Tibial nerve (tissue), 4 donors: Measurements from ENCODE around the gene ADAM15. TPM values are rescaled to one million over a fixed set of nuclear protein-coding genes. Genes with fewer than 3 reads are reported as not detected.

ENCODE experiments used
- DNase-seq, 2 donors: peaks; one replicate each; pipeline ENCODE4 v3.0.0-alpha.2; 2019; ENCODE audit warnings: low spot score in 2 of 2
- H3K27ac ChIP-seq, 4 donors: fragments of 200-600 bp; sonication (generic) in 3 of 4; one replicate each; pipeline ENCODE4 v1.5.1; 2017 to 2019; ENCODE audit warnings: mild to moderate bottlenecking in 1 of 4
- H3K27me3 ChIP-seq, 2 donors: fragments of 200-600 bp; sonication (generic) in 1 of 2; one replicate each; pipeline versions ENCODE4 v1.5.1 to v1.6.0; 2017 to 2019
- H3K36me3 ChIP-seq, 3 donors: fragments of 200-600 bp; sonication (generic); one replicate each; pipeline ENCODE4 v1.5.1; 2018 to 2019
- H3K4me1 ChIP-seq, 4 donors: fragments of 200-600 bp; sonication (generic) in 3 of 4; one replicate each; pipeline ENCODE4 v1.5.1; 2017 to 2019
- H3K4me3 ChIP-seq, 4 donors: fragments of 200-600 bp; sonication (generic) in 3 of 4; one replicate each; pipeline ENCODE4 v1.5.1; 2017 to 2019; ENCODE audit warnings: mild to moderate bottlenecking in 1 of 4, moderate library complexity in 1 of 4
- H3K9me3 ChIP-seq, 4 donors: fragments of 200-600 bp; sonication (generic) in 3 of 4; one replicate each; pipeline ENCODE4 v1.5.1; 2017 to 2019
- CTCF ChIP-seq, 5 experiments: fragments of 200-600 bp in 3 of 5; fragments of 450-650 bp in 2 of 5; sonication (generic) in 3 of 5; IDR thresholded peaks; one replicate each; pipeline ENCODE4 v1.5.1; 2016 to 2019; ENCODE audit warnings: antibody characterized with exemption in 5 of 5, mild to moderate bottlenecking in 3 of 5, moderate library complexity in 2 of 5
- EP300 ChIP-seq, 2 donors: sonication (generic); formaldehyde crosslinking; IDR thresholded peaks; one replicate each; pipeline ENCODE4 v1.6.1; 2017; ENCODE audit warnings: antibody characterized with exemption in 2 of 2, mild to moderate bottlenecking in 1 of 2
- POLR2A ChIP-seq, 2 donors: fragments of 450-650 bp; IDR thresholded peaks; one replicate each; pipeline ENCODE4 v1.6.1; 2017; ENCODE audit warnings: antibody characterized with exemption in 2 of 2, mild to moderate bottlenecking in 2 of 2, moderate library complexity in 2 of 2
- WGBS, 2 donors: methylation state at CpG; one replicate each; pipeline ENCODE4 v1.1.5; 2018; 5-methylcytosine and 5-hydroxymethylcytosine counted together
- total RNA-seq, 4 donors: library from RNA; depleted of rRNA; stranded (reverse); fragments of >200 nt; gene quantifications; one replicate each; pipeline ENCODE4 v1.1.0, GENCODE V29; 2016

The ADAM15 gene
- total RNA-seq, 4 donors from 2014 or later = 111 to 202 (median 168) TPM

GRCh38 chr1:155086128-155086741, 35.1 kb downstream of the ADAM15 start:
- Histone ChIP-seq H3K4me1 (peaks cover 4 to 52% (median 28%) of the 10 kb centered on the region in 4 donors), H3K9me3 (no peaks in the 10 kb centered on the region), H3K36me3 (no peaks in the 10 kb centered on the region), H3K27ac (peak overlapping the region in 3 of 4 donors; percentile 87 to 97 (median 93)), H3K4me3 (peak overlapping the region in 3 of 4 donors; percentile 63 to 96 (median 67)), H3K27me3 (peaks cover 0 to 33% of the 10 kb centered on the region in 2 donors)
- peak in 1 of 2 donors; percentile 78 for DNase-seq
- 5 to 17% methylated on average over 4 to 23 of the region's 24 CpGs for WGBS, 2 donors
- TF ChIP-seq EP300 (IDR thresholded peaks at IDR 0.05) (no peak), CTCF (IDR thresholded peaks at IDR 0.05) (peak; percentile 93 to 100 (median 97)), POLR2A (IDR thresholded peaks at IDR 0.05) (no peak)

- Histone ChIP-seq H3K36me3 (no peaks in the 10 kb centered on the region), H3K4me3 (no peak overlapping the region), H3K9me3 (no peaks in the 10 kb centered on the region), H3K4me1 (peaks cover 4 to 52% (median 29%) of the 10 kb centered on the region in 4 donors), H3K27me3 (peaks cover 0 to 25% of the 10 kb centered on the region in 2 donors), H3K27ac (no peak overlapping the region)
- WGBS, 2 donors = 47 to 55% methylated on average over 8 of the region's 8 CpGs
- TF ChIP-seq CTCF (IDR thresholded peaks at IDR 0.05) (no peak), POLR2A (IDR thresholded peaks at IDR 0.05) (no peak), EP300 (IDR thresholded peaks at IDR 0.05) (no peak)
- no peak for DNase-seq
Observed at GRCh38 chr1:155086856-155087535, 35.9 kb downstream of the ADAM15 start.

GRCh38 chr1:155091071-155092051, 40.2 kb downstream of the ADAM15 start:
- H3K4me1 ChIP-seq = peaks cover 0 to 37% (median 11%) of the 10 kb centered on the region in 4 donors
- peak; percentile 62 to 77 for DNase-seq
- no peak overlapping the region for H3K27ac ChIP-seq
- H3K4me3 ChIP-seq = no peak overlapping the region
- H3K36me3 ChIP-seq = no peaks in the 10 kb centered on the region
- TF ChIP-seq POLR2A (IDR thresholded peaks at IDR 0.05) = no peak
- peak; percentile 97 to 99 (median 98) for TF ChIP-seq CTCF (IDR thresholded peaks at IDR 0.05)
- TF ChIP-seq EP300 (IDR thresholded peaks at IDR 0.05) = peak in 1 of 2 donors; percentile 23
- 26 to 29% methylated on average over 20 to 29 of the region's 29 CpGs for WGBS, 2 donors
- H3K9me3 ChIP-seq = no peaks in the 10 kb centered on the region
- no peaks in the 10 kb centered on the region for H3K27me3 ChIP-seq

GRCh38 chr1:155092131-155092530, 41.0 kb downstream of the ADAM15 start:
- Histone ChIP-seq H3K27me3 (no peaks in the 10 kb centered on the region), H3K9me3 (no peaks in the 10 kb centered on the region), H3K4me1 (peaks cover 0 to 29% (median 11%) of the 10 kb centered on the region in 4 donors), H3K36me3 (no peaks in the 10 kb centered on the region), H3K27ac (no peak overlapping the region), H3K4me3 (no peak overlapping the region)
- 74 to 94% methylated on average over 4 to 6 of the region's 6 CpGs for WGBS, 2 donors
- no peak for DNase-seq
- TF ChIP-seq CTCF (IDR thresholded peaks at IDR 0.05) = no peak
- TF ChIP-seq POLR2A (IDR thresholded peaks at IDR 0.05) = no peak
- no peak for TF ChIP-seq EP300 (IDR thresholded peaks at IDR 0.05)
